Neutrophil (primary cell): Measurements from ENCODE around the gene FNBP1L.

Experiments used
- H3K27ac ChIP-seq: fragments of 200-600 bp; sonication (generic); 2 replicates; pipeline ENCODE4 v1.5.1; 2016; ENCODE audit warnings: mild to moderate bottlenecking, moderate library complexity
- H3K27me3 ChIP-seq: fragments of 200-600 bp; sonication (generic); 2 replicates; pipeline ENCODE4 v1.6.0; 2016; ENCODE audit warnings: mild to moderate bottlenecking
- H3K36me3 ChIP-seq: fragments of 200-600 bp; sonication (generic); 2 replicates; pipeline ENCODE4 v1.5.1; 2017
- H3K4me1 ChIP-seq, 2 experiments: fragments of 200-600 bp in 1 of 2; sonication (generic) in 1 of 2; 1 replicate in 1 of 2; 2 replicates in 1 of 2; pipeline versions ENCODE4 v1.5.1 to v1.6.1; 2013 to 2016; ENCODE audit warnings: low read depth in 1 of 2, low read length in 1 of 2, mild to moderate bottlenecking in 1 of 2, moderate library complexity in 1 of 2; ENCODE audit not compliant: control insufficient read depth in 1 of 2, insufficient read depth in 1 of 2
- H3K4me3 ChIP-seq, 2 experiments: fragments of 200-600 bp in 1 of 2; sonication (generic) in 1 of 2; 1 replicate in 1 of 2; 2 replicates in 1 of 2; pipeline ENCODE4 v1.5.1; 2013 to 2016; ENCODE audit warnings: low read depth in 1 of 2, low read length in 1 of 2, mild to moderate bottlenecking in 1 of 2, moderate library complexity in 1 of 2
- H3K9me3 ChIP-seq: fragments of 200-600 bp; sonication (generic); 2 replicates; pipeline ENCODE4 v1.5.1; 2016
- CTCF ChIP-seq: fragments of 200-600 bp; sonication (generic); IDR thresholded peaks from 2 replicates; pipeline ENCODE4 v1.5.1; 2016; ENCODE audit warnings: antibody characterized with exemption

Gene FNBP1L

GRCh38 chr1:93576346-93576745 lies 128.4 kb downstream of the FNBP1L start:
- Histone ChIP-seq H3K27me3 (no peaks in the 10 kb centered on the region), H3K27ac (no peak overlapping the region), H3K4me3 (no peak overlapping the region), H3K9me3 (no peaks in the 10 kb centered on the region), H3K36me3 (no peaks in the 10 kb centered on the region), H3K4me1 (no peaks in the 10 kb centered on the region)
- no peak for TF ChIP-seq CTCF

GRCh38 chr1:93576746-93577145 lies 128.8 kb downstream of the FNBP1L start:
- no peak for TF ChIP-seq CTCF
- Histone ChIP-seq H3K27ac (no peak overlapping the region), H3K27me3 (no peaks in the 10 kb centered on the region), H3K4me3 (no peak overlapping the region), H3K36me3 (no peaks in the 10 kb centered on the region), H3K9me3 (no peaks in the 10 kb centered on the region), H3K4me1 (no peaks in the 10 kb centered on the region)

- Histone ChIP-seq H3K4me1 (no peaks in the 10 kb centered on the region), H3K4me3 (no peak overlapping the region), H3K9me3 (no peaks in the 10 kb centered on the region), H3K27me3 (no peaks in the 10 kb centered on the region), H3K27ac (no peak overlapping the region), H3K36me3 (no peaks in the 10 kb centered on the region)
- no peak for TF ChIP-seq CTCF
These were observed 129.9 kb downstream of the FNBP1L start for GRCh38 chr1:93577536-93578432.

DNA sequence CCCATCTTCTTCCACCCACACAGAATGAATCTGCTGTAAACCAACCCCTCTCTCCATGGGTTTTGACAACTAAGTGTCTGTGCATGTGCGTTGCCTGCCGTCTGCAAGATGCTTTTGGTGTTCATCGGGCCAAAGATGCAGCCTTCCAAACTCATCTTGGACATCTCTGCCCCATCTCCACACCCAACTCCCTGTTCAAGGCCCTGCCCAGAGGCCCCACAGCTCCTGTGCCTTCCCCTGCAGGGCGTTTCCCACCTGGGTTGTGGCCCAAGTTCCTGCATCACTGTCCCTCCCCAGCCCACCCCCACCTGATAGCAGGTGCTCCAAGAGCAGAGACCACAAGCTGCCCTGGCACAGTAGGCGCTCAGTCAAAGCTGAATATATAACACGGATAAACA lies 130.5 kb downstream of the FNBP1L start:
- TF ChIP-seq CTCF = no peak
- H3K9me3 ChIP-seq = no peaks in the 10 kb centered on the region
- H3K36me3 ChIP-seq = no peaks in the 10 kb centered on the region
- no peaks in the 10 kb centered on the region for H3K4me1 ChIP-seq
- no peaks in the 10 kb centered on the region for H3K27me3 ChIP-seq
- no peak overlapping the region for H3K4me3 ChIP-seq
- H3K27ac ChIP-seq = no peak overlapping the region

GRCh38 chr1:93578911-93579825 lies 131.2 kb downstream of the FNBP1L start:
- Histone ChIP-seq H3K27me3 (no peaks in the 10 kb centered on the region), H3K9me3 (no peaks in the 10 kb centered on the region), H3K4me3 (no peak overlapping the region), H3K4me1 (no peaks in the 10 kb centered on the region), H3K27ac (no peak overlapping the region), H3K36me3 (no peaks in the 10 kb centered on the region)
- no peak for TF ChIP-seq CTCF
